Stimulated activated CD4-positive, alpha-beta T cell treated with anti-CD3 and anti-CD28 coated beads, Interleukin-2, amount 100 ng/mL, for 24 hours (primary cell): ENCODE measurements around the gene CD207.
"Not testable (repeated sequence)": the region's sequence is repeated elsewhere in the genome, so short reads cannot be mapped to it uniquely, and the experiment has no call there.

Source experiments
- DNase-seq, 2 donors: peaks; one replicate each; pipeline ENCODE4 v3.0.0-alpha.2; 2020

Gene CD207

DNA sequence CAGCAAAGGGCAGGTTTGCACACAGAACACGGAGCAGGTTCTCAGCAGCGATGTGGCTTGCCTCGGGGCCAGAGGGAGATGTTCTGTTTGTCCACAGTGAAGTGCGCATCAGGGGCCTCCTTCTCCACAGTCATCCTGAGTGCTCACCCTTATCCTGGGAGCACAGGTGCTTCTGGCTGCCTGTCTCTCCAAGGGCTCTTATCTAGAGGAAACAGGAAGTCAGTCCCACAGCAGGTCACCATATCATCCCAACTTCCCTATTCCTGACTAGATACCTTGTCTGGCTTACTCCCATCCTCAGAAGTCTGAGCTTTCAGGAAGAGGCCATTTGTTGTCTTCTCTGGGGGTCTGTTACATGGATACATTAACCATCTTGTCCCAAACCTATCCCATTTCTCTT is at the start of gene CD207:
Gene CD207, minus strand, starts transcription at position 174 of the 400 bp plus-strand sequence. Its CDS starts 40 bp downstream, at position 134.
- no peak for DNase-seq

DNA sequence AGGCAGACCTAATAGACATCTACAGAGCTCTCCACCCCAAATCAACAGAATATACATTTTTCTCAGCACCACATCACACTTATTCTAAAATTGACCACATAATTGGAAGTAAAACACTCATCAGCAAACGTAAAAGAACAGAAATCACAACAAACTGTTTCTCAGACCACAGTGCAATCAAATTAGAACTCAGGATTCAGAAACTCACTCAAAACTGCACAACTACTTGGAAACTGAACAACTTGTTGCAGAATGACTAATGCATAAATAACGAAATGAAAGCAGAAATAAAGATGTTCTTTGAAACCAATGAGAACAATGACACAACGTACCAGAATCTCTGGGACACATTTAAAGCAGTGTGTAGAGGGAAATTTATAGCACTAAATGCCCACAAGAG is 42.9 kb upstream of the CD207 start:
- not testable (repeated sequence) for DNase-seq

DNA sequence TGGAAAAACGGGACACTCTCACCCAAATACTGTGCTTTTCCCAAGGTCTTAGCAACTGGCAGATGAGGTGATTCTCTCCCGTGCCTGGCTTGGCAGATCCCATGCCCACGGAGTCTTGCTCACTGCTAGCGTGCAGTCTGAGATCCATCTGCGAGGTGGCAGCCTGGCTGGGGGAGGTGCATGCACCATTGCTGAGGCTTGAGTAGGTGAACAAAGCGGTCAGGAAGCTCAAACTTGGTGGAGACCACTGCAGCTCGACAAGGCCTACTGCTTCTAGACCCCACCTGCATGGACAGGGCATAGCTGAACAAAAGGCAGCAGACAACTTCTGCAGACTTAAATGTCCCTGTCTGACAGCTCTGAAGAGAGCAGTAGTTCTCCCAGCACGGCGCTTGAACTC is 40.5 kb upstream of the CD207 start:
- DNase-seq = not testable (repeated sequence)

DNA sequence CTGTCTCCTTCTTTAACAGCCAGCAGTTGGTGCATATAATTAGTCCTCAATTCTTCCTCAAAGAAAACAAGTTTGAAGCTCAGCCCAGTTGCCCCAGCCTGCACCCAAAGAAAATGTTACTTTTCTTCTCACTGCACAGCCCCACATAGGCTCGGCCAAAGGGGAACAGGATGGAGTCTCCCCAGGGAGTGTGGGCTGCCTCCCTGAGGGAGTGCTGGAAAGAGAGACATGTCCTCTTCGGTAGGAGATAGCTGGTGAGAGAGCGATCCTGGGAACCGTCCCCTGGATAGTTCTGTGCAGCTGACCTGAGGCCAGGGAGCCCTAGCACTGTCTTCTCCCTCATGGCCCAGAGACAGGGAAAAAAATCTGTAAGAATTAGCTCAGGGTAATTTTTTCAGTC is 37.9 kb upstream of the CD207 start:
- DNase-seq = no peak

DNA sequence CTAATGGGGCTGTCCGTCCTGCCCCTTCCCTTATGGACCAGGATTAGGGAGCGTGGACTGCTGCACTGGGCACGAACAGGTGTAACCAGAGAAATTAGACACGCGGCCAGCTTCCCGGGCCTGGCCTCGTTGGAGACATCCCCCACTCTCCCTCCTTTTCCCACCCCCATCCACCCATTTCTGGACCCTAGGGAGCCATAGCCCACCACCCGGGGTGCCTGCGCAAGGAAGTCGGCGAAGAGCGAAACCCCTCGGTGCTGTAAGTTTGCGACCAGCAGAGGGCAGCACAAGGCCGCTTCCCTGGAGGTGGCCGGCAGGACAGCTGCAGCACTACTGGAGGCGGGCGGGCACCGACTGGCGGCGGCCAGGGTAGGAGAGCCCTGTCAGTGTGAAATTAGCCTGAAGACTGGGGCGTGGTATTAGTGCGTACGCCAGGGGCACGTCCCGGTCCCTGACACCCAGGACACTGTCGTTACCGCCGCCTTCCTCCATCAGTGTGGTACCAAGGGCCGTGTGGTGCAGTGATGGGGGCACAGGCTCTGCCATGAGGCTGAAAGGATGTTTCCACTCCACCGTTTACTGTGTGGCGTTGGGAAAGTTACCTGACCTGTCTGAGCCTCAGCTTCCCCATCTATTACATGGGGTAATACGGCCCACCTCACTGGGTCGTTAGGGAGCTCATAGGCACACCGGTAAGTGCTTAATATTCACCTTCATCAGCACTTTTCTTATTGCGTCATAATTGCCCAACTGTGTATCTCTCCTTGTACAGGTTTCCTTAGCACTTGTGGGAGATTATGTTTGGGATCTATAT is 36.0 kb upstream of the CD207 start:
- peak; percentile 85 to 91 for DNase-seq

DNA sequence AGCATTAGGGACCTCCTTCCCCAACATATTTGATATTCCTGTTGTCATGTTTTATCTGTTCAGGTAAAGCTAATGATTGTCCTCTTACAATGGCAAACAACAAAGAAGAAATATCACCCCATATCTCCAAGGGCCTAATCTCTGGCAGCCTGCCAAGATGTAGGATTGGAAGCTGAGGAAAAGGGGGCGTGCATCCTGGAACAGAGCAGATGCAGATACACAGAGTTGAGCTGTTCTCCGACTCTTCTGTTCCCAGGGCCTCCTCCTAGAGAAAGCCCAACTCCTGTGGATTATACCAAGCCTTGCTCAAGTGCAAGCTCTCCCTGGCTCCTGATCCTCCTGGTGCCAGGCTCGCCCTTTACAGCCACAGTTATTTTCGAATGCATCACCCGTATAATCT is 35.2 kb upstream of the CD207 start:
- no peak for DNase-seq

DNA sequence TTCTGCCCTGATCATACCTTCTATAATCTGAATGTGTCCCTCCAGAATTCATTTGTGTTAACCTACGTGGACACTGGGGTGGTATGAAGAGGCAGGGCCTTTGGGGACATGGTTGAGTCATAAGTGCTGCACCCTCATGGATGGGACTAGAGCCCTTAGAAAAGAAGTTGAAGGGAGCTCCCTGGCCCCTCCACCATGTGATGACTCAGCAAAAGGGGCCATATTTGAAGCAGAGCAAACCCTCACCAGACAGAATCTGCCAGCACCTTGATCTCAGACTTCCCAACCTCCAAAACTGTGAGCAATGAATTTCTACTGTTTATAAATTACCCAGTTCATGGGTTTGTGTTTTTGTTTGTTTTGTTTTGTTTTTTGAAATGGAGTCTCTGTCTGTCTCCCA is 33.4 kb upstream of the CD207 start:
- no peak for DNase-seq

DNA sequence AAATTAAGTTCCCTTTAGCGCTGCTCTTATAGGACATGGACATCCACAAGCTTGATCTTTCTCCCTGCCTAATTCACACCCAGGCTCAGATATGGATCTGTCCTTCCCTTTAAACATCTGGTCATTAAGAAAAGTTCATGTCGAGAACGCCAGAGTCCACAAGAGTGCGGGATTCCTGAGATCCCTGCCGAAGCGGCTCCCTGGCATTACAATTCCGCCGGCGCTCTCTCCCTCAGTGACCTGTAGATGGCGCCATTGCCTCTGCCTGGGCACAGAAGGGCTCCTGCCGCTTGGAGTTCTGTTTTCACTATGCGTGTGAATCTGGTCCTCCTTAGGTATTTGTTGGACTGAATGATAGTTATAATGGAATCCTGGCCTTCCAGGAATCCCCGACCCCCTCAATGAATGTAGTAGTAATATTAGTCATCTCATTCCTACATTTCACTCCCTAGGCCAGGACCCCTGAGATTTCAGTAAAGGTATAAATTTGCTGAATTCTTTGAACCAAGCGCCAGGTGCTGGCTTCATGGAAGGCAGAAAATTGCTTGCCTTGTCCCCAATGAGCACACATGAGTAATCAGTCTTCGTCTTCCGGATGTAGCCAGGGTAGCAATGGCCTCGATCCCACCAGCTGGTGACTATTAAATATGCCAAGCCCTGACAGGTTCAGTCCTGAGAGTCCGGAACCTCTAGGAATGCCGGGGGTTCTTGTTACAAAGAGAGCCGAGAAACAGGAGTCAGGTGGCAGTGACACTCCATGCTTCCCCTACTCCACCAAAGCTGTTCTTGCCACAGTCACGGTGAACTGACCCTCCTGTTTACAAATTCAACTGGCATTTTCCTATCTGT is 26.4 kb upstream of the CD207 start:
- peak; percentile 81 to 83 for DNase-seq

DNA sequence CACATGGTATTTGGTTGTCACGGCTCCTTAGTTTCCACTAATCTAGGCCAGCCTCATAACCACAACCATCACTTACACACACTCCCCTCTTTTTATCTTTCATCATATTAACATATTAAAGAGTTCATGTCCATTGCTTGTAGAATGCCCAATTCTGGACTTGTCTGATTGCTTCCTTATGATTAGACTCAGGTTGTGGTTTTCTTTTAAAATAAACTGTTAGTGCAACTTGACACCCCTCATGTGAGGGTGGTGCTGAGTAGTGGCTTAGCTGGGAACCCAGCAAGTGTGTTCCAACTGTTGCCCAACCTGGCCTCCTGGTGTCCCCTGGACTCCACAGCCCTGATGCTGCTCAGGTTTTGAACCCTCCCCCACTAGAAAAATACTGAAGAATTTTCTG is 20.1 kb upstream of the CD207 start:
- no peak for DNase-seq

DNA sequence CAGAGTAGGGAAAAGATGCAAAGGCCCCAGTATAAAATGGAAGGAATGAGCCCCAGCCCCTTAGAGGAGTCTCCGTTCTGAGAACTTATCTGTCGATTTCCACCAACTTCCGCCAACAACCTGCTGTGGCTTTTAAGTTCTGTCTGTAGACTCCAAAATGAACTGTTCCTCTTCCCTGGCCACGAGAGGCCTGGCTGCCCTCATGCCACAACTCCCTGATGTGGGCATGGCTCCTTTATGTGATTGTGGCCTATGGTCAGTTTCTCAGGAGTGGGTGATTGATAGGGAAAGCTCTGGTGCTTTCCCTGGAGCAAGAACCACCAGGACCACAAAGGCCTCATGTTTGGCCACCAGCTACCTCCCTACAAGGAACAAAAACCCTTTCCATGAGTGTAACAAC is 18.8 kb upstream of the CD207 start:
- no peak for DNase-seq

DNA sequence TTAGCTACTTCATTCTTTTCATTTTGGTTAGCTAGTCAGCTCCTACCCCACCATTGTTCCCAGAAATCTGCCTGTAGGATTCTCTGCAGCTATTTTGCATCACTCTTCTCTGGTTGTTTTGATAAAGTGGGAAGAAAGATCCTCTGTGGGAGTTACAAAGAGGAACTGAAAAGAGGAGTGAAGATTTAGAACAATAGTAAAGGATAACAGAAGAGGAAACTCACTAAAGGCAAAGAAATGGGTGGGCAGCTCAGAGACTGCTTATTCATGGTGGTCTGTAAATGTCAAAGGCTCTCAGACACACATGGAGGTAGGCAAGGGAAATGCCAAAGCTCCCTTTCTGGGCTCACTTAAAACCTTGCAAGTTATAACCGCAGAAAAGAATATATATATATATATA is 17.2 kb upstream of the CD207 start:
- DNase-seq = no peak

DNA sequence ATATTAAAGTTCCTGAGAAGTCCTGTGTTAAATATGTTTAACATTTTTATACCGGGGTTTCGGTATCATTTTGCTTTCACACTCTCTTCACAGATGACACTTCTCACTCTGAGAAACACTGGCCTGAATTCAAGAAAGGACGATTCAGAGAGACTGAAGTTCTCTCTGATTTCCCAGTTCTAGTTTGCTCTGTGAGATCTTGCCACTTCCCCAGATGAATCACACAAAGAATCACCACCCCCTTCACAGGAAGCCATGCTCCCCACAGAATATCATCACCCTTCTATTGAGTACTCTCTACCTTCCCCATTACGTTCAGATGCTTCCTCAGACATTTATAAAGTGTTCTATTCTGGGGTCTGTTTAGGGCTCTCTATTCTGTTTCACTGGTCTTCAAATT is 16.1 kb upstream of the CD207 start:
- DNase-seq = no peak

DNA sequence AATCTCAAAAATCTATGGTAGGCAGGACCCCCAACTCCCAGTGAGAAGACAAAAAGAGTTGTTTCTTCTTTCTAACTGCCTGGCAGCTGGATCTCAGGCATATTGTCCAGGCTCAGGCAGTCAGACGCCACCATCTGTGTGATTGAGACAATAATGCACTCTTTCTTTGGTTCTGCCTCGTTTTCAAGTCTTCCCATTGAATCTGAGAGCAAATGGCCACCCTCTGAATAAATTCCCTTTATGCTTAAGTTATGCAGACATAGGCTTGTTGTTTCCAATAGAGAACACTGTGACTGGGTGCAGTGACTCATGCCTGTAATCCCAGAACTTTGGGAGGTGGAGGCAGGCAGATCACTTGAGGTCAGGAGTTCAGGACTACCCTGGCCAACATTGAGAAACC is 15.3 kb upstream of the CD207 start:
- no peak for DNase-seq

DNA sequence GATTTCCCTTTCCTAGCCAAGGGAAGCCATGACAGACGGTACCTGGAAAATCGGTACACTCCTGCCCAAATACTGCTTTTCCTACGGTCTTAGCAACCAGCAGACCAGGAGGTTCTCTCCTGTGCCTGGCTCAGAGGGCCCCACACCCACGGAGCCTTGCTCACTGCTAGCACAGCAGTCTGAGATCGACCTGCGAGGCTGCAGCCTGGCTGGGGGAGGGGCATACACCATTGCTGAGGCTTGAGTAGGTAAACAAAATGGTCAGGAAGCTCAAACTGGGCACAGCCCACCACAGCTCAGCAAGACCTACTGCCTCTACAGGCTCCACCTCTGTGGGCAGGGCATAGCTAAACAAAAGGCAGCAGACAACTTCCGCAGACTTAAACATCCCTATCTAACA is 6.8 kb upstream of the CD207 start:
- DNase-seq = no peak

DNA sequence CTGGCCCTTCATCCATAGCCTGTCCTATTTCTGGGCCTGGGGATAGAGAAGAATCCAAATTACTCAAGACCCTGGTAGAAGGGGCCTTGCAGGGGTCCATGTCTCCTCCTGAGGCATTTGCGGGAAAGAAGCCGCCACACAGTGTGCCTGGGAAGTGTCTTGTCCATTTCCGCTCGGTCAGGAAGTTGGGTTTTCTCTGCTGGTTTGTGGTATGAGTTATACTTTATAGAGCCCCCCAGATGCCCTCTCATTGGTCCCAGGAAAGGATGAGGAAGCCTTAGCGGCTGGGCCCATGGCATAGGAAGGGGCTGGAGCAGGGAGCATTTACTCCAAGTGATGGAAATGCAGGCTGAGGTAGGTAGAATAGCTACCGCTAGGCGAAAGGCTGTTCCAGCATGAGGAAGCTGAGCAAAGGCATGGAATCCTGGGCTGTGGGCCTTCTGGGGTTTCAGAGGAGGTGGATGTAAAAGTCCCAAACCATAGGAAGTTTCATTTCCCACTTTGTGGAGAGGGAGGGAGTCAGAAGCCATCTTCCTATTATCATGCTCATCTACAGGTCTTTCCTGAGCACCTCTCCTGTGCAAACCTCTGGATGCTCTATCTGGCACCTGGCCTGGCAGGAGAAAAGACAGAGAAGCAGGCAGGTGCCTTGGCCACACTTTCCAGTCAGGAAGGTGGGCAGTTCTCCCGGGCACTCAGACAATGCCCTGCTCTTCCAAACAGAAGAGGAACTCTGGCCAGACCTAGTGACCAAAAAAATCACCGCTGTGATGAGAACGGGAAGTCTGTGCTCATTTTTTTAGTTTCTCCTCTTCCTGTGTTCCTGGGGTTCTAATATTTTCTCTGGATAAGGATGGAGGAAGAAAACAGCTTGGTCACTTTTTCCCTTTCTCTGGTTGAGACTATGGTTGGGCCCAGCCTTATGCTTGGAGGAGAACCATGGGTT is 2.6 kb upstream of the CD207 start:
- DNase-seq = no peak

DNA sequence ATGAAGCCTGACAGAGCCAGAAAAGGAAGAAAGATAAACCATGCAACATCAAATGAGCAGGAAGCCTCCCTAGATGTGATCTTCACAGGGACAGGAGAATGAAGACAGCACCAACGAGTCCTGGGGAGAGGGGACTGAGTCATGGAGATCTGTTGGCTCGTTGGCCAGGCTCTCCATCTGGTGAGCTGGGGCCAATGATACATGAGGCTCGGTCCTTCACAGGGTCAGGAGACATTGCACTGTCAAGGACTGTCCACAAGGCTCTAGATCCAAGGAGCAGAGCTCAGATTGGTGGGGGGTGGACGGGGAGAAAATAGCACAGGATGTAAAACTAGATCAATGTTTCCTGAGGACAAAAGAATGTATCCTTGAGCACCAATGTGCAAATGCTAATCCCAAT is 735 bp downstream of the CD207 start:
- no peak for DNase-seq

DNA sequence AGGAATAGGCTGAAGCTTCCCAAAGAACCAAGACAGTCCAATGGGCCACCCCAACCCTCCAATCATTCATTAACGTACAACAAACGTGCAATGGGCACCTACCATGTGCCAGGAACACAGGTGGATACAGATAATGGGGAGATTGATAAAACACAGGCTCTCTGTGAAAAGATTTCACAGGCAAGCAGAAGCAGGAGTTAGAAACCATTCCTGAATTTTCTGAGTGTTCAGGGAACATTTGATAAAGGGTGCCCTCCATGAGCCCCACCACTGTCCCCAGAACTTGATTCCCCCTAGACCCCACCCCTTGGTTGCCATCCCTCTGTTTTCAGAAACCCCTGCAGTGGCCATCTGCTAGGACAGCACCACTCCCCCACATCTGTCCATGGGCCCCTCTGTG is 1.5 kb downstream of the CD207 start:
- no peak for DNase-seq

DNA sequence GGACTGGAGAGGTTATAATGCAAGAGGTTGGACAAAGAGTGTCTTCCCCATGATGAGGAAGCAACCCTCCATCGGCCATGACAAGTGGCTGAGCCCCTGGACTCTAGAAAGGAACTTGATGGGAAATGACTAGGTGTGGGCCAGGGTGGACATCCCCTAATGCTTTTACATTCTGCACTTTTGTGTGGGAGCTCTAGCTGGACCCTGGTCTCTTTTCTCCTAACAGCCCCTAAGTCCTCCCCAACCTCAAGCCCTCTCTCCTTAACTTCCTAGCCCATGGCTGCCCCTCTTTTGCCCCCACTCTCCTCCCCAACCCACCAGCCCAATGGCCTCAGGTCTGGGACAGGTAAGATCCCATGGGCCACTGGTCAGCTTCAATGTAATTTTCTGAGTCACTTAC is 2.4 kb downstream of the CD207 start:
- no peak for DNase-seq

DNA sequence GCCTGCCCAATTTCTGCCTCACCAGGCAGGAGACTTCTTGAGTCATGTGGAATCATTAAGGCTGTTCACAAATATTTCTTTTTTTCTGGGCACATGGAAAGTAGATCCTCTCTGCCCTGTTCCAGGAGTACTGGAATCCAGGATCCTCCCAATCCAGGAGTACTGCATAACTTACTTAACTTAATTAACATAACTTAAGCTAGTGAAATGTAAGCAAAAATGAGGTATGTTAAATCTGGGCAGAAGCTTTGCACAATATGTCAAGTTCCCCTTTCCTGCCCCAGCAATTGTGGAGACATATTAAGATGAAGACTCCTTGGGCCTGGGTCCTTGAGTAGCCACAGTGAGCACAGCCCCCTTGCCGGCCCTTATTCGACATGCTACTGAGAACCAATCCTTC is 3.2 kb downstream of the CD207 start:
- DNase-seq = no peak

DNA sequence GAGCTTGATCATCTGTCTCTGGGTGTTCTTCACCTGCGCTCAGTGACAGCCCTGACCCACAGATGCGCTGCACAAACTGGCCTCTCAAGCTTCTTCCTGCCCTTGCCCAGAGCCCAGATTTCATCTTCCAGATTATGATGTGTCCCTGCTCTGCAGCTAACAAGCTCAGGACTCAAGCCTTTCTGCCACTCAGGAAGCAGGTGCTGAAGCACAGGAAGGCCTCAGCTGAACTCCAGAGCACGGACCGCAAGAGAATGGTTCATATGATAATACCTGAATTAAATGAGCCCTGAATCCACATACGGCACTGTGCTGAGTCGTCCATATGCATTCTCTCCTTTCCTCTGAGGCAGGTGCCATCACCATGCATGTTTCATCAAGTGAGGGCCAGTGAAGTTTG is 3.8 kb downstream of the CD207 start:
- DNase-seq = no peak

DNA sequence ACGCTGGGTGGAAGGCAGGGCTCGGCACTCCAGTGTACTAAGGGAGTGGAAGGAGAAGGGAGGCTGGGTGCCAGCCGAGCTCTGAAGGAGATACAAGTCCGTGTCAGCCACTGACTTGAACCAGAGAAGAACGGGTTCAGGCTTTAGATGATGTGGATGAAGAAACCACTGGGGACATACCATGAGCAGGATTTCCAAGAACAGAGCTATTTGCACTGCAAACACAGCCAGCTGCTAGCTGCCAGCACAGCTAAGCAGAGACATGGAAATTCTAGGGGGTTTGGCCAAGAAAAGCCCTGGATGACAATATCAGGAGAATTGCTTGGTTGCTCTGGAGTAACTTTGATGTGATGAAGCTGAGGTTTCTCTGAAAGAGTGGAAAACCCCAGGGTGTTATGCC is 5.2 kb downstream of the CD207 start:
- DNase-seq = no peak

DNA sequence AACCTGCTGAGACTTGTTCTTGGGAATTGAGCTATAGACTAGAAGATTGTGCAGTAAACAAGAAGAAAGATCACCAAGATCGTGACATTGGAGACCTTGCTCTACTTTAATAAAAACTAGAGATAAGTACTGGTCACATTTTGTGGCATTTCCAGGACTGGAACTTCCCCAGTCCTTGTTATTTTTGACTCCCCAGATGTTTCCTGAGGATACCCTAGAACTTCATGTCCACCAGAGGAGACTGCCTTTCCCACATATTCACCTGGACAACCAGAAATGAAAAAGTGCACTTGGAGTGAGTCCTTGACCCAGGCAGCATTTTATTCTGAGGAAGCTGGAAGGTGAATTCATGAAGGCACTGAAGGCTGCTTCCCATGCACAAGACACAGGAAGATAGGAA is 5.7 kb downstream of the CD207 start:
- DNase-seq = no peak
